NCI-H2171 (cell line): ENCODE results near the gene NXPH3.

Experiments used
- DNase-seq: peaks from one replicate; lab custom pipeline; 2025; lab: John Stamatoyannopoulos, UW

The NXPH3 gene

GRCh38 chr17:49576088-49576916 is 631 bp downstream of the NXPH3 start:
- peak; percentile 40 for DNase-seq

DNA sequence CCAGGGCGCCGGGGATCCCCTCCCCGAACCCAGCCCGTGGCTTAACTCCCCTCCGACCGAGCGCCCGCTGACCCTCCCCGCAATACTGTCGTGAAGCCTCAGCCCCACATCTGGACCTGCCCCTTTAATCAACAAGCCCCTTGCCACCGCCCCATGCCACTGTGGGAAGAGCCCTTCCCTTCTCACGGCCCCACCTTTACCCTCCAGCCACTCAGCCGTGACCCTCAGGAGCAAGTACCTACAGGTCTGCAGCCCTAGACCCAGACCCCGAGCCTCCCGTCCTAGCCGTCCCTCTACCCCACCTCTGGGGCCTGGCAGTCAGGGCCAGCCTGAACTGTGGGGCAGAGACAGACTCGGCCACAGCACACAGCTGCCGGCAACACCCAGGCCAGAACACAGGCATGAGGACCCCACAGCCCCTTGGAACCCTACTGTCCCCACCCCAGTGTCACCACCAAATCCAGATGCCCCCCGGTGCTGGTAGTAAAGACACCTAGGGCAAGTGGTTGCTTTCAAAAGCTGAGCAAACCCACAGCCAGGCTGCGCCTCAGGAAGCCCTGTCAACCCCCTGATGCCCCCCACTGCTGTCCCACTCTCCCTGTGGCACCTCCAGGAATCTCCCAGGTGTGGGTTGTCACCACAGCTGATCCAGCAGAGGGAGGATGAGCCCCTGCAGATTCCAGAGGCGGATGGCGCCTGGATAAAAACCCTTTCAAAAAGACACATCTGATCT is 1.4 kb downstream of the NXPH3 start:
- DNase-seq, result no peak

- DNase-seq, result no peak
Observed at GRCh38 chr17:49577650-49577934, 1.9 kb downstream of the NXPH3 start.

GRCh38 chr17:49577963-49578362 is 2.3 kb downstream of the NXPH3 start:
- DNase-seq, result no peak

GRCh38 chr17:49578414-49578813 is 2.7 kb downstream of the NXPH3 start:
- no peak for DNase-seq

DNA sequence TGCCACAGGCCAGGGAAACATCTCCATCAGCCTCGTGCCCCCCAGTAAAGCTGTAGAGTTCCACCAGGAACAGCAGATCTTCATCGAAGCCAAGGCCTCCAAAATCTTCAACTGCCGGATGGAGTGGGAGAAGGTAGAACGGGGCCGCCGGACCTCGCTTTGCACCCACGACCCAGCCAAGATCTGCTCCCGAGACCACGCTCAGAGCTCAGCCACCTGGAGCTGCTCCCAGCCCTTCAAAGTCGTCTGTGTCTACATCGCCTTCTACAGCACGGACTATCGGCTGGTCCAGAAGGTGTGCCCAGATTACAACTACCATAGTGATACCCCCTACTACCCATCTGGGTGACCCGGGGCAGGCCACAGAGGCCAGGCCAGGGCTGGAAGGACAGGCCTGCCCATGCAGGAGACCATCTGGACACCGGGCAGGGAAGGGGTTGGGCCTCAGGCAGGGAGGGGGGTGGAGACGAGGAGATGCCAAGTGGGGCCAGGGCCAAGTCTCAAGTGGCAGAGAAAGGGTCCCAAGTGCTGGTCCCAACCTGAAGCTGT is 3.4 kb downstream of the NXPH3 start:
- no peak for DNase-seq

DNA sequence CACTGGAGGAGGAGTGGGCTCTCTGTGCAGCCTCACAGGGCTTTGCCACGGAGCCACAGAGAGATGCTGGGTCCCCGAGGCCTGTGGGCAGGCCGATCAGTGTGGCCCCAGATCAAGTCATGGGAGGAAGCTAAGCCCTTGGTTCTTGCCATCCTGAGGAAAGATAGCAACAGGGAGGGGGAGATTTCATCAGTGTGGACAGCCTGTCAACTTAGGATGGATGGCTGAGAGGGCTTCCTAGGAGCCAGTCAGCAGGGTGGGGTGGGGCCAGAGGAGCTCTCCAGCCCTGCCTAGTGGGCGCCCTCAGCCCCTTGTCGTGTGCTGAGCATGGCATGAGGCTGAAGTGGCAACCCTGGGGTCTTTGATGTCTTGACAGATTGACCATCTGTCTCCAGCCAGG is 3.9 kb downstream of the NXPH3 start:
- DNase-seq, result no peak

DNA sequence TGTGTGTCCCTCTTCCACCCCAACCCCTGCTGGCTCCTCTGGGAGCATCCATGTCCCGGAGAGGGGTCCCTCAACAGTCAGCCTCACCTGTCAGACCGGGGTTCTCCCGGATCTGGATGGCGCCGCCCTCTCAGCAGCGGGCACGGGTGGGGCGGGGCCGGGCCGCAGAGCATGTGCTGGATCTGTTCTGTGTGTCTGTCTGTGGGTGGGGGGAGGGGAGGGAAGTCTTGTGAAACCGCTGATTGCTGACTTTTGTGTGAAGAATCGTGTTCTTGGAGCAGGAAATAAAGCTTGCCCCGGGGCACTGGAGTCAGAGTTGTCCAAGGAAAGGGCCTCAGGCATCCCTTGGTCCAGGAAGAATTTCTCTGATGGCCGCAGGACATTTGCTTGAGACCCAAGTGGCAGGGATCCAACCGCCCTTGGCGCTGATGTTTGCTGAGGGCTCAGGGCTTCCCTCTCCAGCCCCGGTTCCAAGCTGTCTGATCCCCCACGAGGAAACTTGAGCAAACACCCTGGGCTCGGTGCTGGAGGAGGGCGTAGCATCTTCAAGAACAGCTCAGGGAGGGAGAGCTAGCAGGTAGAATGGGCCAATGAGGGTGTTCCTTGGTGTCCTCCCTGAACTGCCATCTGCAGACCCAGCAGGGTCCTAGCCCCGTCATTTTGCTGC is 4.5 kb downstream of the NXPH3 start:
- DNase-seq, result no peak

DNA sequence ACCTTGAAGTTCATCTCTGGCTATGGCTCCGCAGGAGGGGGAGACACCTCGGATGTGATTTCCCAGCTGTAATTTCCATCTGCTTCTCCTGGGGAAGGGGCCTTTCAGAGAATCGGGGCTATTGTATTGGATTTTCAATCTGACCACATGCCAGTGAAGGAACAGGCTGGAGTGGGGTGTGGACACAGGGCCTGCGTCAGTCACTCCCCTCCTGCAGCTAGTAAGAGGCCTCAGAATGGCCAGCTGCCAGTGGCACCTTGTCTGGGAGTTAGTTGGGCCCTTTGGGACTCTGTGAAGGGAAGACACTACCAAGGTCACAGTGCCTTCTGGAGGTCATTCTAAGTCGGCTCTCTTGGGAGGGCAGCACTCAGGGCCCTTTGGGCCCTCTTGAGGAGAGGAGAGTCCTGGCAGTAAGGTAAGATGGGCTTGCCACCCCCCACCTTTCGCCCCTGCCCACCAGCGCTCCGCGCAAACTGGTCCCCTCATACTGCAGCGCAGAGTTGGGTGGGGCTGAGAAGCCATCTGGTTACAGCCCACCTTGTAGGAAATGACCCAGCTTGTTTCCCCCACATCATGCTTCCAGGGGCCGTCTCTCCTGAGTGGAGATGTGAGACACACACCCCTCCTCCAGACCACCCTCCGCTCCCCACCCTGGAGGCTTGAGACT is 5.4 kb downstream of the NXPH3 start:
- DNase-seq, result no peak

- DNase-seq, result peak; percentile 79
Observed at GRCh38 chr17:49581648-49581998, 6.0 kb downstream of the NXPH3 start.

- DNase-seq, result no peak
Observed at GRCh38 chr17:49582055-49582722, 6.5 kb downstream of the NXPH3 start.

GRCh38 chr17:49582789-49583188 is 7.1 kb downstream of the NXPH3 start:
- DNase-seq, result no peak

DNA sequence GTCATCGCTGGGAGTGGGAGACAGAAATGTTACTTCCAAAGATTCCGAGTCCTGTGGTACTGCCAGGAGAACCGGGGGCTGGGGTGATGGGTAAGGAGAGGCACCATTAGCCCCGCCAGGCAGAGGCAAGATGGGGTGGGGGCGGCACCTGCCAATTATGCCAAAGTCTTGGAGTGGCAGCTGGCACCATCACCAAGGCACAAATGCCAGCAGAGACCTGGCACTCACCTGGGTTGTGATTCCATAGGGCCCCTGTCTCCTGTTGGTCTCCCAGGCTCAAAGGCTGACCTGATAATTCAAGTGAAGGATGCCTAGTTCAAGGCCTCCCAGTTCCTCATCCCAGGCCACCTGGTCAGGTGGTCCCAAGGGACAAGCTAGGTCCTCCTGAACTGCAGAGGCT is 7.6 kb downstream of the NXPH3 start:
- DNase-seq, result no peak

- no peak for DNase-seq
Observed at GRCh38 chr17:49583889-49584288, 8.2 kb downstream of the NXPH3 start.

GRCh38 chr17:49585422-49586027 is 9.9 kb downstream of the NXPH3 start:
- no peak for DNase-seq

DNA sequence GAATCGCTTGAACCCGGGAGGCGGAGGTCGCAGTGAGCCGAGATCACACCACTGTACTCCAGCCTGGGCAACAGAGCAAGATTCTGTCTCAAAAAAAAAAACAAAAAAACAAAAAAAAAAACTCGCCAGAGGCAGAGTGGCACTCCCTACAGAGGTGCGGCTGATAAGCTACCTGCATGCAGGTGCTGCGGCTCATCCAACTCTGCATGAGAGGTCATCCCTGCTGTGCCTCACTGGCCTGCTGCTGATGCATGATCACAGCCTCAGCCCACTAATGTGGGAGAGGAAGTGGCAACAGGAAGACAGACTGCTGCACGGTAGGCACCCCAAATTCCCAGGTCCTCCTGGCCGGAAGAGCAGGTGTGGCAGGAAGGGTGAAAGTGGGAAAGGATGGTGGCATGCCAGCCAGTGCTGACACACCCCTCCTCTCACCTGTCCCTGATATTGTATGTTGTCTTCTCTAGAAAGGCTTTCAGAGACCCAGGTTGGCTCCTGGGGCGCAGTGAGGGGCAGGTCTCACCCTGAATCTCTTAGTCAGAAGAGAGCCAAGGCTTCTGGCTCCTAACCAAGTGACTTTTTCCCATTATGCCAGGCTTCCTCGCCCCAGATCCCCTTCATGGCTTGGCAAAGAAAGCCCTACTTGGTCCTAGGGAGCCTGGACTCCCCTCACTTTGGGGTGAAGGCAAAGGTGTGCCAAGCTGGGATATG is 11.8 kb downstream of the NXPH3 start:
- no peak for DNase-seq

DNA sequence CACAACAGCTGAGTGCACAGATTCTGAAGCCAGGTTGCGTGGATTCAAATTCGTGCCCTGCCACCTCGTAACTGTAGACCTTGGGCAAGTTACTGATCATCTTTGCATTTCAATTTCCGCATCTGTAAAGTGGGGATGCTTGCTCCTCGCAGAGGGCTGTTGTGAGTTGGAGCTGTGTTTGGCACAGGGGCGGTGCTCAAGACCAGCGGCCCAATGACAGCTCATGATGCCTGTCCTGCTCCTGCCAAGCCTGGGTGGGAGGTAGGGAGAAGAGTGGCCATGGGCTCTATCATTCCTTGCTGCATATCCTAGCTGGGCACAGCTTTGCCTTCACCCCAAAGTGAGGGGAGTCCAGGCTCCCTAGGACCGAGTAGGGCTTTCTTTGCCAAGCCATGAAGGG is 12.6 kb downstream of the NXPH3 start:
- DNase-seq, result no peak

- no peak for DNase-seq
Observed at GRCh38 chr17:49588726-49589576, 13.3 kb downstream of the NXPH3 start.

DNA sequence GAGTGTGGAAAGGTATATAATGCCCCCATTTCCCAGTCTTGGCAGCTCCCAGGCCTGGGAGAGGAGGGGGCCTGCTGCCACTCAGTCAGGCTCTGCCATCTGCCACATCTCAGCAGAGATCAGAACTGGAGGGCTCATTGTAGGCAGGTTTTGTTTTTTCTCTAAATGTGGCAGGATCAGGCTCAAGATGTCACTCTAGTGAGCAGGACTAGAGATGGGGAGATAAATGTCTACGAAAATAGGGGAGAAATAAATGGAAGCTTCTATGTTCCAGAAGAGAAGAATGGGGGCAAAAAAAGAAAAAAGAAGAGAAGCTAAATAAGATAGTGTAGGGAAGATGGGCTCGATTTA is 13.9 kb downstream of the NXPH3 start:
- DNase-seq, result peak; percentile 55

GRCh38 chr17:49590874-49591273 is 15.2 kb downstream of the NXPH3 start:
- no peak for DNase-seq
